Fibroblast of skin of abdomen (primary cell): ENCODE measurements around the gene LRRC25.
"Not testable (repeated sequence)": the region's sequence is repeated elsewhere in the genome, so short reads cannot be mapped to it uniquely, and the experiment has no call there.

Experiments used
- DNase-seq: peaks from one replicate; pipeline ENCODE4 v3.0.0-alpha.2; 2013

Gene LRRC25

DNA sequence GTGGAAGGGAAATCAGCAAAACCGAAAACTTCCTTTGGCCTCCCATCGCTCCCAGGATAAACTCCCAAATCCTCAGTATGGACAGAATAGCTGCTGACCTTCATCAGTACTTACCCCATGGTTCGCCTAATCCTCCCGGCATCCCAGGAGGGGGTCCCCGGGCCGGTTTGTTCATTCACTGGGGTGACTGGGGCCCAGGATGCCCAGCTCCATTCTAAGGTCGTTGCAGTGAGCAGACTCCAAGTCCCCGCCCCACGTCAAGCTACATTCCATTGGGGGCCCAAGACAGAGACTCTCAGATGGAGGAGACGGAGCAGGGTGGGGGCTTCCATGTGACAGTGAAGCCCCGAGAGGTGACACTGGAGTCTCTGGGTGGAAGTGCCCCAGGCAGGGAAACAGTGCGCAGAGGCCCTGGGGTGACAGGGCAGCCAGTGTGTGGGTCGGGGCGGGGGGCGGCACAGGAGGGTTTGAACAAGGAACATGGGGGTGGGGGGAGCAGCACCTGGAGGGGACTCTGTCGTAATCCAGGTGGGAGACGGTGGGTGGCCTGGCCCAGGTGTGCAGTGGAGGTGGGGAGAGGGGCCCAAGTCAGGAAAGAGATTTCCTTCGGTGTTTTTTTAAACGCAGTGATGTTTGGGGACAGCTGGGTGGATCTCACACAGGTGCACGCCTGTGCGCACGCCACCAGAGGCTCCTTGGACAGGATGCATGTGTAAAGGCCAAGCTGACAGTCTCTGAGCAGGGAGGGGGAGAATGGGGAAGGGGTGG is 26.9 kb upstream of the LRRC25 start:
- no peak for DNase-seq

DNA sequence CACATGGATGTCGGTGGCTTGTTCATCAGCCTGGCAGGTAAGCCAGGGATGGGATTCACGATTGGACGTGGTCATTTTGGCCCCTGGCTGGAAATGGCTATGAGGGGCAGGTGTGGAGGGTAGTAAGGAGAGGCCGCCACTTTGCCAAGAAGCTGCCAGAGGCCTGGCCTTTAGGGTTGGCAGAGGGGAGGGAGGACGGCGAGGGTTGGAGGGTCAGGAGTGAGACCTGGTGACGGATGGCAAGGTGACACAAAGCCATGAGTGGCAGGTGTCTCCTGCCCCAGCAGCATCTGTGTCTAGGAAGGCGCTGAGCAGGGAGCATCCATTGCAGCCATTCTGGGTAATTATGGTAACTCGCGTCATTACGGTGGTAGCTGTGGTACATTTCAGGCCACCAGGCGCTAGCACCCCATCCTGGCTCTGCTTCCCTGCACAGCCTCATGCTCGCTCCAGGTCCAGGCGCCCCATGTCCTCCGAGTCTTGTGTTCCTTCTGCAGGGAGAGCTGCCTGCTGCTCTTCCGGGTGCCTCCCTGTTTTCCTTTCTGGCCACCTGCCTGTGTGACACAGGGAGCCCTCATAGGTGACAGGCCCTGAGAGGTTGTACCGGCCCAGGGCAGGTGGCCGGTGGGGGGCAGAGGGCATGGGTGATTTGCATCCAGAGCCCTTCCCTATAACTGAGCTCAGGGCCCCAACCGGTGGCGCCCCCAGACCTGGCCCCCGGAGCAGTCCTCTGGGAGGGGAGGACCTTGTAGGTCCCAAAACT is 26.0 kb upstream of the LRRC25 start:
- DNase-seq = no peak

DNA sequence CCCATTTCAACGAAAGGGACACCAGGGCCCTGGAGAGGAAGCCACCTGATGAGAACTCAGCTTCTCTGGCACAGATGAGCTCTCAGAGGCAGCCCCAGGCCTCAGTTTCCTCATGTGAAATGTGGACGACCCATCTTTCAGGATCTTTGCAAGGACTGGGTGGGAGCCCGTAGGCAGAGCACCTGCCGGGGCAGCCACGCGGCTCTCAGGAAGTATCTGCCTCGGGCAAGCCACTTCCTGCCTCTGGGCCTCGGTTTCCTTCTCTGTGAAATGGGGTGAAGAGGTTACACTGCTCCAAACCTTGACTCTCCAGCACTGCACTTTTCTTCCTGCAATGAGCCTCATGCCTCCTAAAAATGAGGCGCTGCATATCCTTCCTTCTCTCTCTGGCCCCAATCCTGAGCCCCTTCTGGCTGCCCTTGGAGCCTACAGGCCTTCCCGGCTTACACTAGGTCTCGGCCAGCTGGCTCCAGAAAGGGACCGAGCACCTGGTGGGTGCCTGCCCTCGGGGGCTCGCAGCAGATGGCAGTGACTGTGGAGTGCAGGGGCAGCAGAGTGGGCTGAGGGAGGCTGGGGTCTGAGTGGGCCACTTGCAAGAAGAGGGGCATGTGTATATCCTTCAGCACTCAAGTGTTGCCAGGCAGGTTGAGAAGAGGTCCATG is 25.2 kb upstream of the LRRC25 start:
- DNase-seq = no peak

DNA sequence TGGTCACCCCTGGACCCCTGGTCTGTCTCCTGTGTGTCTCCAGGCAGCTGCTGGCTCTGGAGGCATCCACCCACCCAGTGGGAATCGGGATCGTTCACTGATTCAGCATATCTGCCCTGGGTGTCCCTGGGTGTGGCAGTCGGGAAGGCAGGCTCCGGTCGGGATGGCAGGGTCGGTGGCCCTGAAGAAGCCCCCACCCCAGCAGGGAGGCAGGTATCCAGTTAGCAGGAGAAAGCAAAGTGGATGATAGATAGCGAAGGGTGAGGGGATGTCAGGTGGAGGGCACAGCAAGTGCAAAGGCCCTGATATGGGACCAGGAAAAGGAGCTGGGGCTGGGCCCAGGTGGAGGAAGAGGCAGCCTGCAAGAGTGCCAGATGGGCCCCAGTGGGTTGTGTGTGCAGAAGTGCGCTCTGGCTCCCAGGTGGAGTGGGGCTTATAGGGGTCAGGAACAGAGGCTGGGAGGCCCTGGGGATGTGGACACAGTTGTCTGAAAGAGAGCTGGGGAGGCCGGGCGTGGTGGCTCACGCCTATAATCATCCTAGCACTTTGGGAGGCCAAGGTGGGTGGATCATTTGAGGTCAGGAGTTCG is 24.0 kb upstream of the LRRC25 start:
- DNase-seq = no peak

DNA sequence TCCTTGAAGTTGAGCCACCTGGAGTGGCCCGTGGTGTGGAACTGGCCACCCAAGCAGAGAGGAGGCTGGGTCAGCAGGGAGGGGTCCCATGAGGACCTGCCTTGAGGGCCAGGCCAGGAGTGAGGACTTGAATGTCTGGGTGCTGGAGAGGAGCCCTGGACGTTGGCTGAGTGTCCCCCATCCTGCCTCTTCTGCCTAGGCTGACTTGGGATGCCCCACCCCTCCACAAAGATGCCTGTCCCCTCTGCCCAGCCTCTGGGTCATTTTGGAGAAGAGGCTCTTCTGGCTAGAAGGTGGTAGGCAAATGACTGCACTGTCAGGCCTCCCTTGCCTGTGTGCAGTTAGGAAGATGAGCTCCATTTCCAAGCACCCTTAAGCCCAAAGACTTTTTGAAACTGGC is 23.5 kb upstream of the LRRC25 start:
- no peak for DNase-seq

DNA sequence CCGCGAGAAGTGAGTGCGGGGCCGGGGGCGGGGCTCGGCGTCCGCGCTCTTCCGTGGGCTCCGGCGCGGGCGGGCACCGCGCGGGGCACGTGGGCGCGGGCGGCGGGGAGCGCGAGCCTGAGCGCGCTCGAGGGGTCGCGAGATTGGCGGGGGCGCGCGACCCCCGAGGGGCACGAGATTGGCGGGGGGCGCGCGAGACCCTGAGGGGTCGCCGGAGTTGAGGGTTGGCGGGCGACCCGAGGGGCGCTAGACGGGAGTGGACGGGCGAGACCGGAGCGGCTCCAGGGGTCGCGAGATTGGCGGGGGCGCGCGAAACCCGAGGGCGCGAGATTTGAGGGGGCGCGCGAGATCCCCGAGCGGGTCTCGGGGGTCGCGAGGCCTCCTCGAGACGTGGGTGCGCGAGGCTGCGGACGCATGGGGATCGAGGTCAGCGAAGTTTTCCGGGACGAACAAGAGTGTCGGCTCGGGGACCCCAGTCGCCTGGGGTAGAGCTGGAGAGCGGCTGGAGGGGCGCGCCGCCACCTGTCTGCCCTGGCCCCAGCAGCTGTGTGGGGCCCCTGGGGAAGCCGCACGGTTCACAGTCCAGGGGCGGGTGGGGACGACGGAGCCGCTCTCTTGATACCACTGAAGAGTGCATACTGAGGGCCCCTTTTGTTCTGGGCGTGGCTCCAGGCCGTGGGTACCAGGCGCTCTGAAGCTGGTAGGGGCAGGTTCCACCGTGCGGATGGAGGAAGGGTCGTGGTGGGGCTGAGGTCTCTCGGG is 22.5 kb upstream of the LRRC25 start:
- DNase-seq = no peak

DNA sequence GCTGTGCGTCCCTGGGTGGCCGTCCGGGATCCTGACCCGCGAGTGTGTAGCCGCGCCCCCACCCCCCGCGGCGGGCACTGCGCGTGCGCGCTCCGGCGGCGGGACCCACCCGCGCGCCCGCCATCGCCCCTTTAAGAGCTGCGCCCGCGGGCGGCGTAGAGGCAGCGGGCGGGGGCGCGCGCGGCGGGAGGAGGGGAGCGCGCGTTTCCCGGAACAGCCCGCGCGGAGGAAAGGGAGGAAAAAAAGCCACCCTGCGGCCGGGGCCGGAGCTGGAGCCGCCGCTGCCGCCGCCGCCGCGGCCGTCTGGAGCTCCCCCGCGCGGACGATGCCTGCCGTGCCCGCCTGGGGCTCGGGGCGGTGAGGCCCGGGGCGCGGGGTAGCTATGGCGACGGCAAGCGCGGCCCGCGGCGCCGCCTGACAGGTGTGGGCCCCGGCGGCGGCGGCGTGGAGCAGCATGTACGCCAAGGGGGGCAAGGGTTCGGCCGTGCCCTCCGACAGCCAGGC is 21.8 kb upstream of the LRRC25 start, which contains the start of gene SSBP4:
SSBP4 (plus strand) TSS at position 204 of the 504 bp plus-strand sequence; CDS start at position 455, 251 bp downstream.
- peak; percentile 85 for DNase-seq

DNA sequence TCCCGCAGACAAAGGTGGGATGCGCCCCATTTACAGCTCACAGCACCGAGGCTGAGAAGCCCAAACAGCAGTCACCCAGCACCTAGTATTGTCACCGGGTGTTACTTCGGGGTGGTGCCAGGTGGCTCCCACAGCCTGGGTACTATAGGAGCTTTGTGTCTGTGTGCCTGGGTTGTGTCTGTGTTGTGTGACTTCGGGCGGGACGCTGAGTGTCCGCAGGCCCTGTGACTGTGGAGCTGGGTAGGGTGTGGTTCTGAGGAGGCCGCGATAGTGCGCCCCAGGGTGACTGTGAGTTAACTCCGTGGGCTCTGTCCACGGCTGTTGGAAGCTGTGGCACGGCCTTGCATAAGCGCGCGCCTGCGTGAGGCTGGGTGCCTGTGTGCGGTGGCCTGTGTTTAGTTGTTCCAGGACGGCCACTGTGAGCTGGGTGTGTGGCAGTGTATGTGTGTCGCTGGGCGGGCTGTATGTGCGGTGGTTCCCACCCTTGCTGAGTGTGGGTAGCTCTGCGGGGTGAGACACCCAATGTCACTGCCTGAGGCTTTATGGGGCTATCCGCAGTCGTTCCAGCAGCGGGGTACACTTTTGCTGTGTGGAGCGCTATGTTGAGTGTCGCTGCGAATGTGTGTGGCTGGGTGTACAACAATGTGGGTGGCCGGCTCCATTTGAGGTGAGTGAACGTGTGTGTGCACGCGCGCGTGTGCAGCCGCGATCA is 21.2 kb upstream of the LRRC25 start:
- no peak for DNase-seq

DNA sequence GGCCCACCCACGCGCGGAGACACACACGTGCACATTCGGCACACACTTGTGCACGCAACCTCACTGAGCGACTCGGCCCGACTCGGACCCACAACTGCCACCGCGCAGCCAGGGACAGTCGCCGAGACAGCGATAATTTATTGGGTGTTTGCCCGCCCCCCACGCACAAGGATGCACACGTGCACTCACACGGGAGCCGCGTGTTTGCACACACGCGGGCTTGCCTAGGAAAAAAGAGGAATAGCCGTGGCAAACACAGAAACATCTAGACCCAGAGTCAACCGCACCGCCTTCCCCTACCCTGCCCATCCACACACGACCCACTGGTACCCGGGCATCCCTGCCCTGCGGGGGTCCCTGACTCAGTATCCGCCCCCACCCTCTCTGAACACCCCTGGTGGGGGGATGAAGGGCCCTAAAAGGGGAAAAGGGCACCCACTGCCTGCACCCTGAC is 20.6 kb upstream of the LRRC25 start:
- no peak for DNase-seq

DNA sequence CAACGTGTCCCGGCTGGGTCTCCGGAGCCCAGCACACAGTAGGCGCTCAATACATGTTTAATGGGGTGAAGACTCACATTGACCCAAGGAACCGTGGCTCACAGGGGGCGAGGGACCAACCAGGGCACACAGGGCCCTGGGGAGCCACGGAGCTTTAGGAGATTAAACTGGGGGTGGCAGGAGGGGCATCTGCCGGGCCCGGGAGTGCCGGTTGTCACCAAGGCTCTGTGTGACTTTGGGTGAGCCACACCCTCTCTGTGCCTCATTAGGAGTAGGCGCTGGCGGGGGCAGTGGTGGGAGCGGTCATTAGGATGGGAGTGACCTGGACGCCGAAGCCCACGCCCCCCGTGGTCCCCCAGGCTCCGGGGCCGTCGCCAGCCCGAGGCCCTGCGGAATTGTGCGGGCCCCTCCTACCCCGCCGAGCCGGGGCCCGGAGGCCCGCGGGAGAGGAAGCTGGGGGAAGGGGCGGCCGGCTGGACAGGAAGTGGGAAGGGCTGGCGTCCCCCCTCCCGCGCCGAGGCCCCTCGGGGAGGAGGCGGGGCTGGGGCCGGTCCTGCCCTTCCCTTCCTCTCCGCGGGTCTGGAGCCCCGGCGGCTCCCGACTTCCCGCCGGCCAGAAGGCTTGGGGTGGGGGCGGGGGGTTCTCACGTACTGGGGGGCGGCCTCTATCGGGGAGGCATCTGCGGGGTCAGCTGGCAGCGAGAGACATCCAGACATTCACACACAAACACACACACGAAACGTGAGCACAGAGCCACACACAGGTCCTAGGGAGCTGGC is 20.0 kb upstream of the LRRC25 start:
- DNase-seq = peak; percentile 92

DNA sequence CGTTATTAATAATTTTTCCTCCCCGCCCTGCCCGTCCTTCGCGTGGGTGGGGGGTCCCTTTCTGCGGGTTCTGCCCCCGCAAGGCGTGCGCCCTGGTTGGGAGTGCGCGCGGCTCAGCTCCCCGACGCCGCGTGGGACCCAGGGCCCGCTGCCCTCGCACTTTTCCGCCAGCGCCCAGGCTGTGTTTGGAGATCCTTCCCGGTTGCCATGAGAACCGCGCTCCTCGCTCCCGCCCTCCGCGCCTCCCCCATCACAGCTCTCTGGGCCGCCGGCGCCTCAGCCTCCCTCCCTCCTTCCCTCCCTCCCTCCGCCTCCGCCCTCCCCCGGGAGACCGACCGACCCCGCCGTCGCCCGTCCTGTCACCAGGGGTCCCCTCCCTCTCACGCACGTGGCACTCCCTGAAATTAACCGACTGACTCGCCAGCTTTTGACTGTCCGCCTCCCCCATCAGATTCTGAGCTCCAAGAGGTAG is 19.4 kb upstream of the LRRC25 start:
- peak; percentile 88 for DNase-seq

DNA sequence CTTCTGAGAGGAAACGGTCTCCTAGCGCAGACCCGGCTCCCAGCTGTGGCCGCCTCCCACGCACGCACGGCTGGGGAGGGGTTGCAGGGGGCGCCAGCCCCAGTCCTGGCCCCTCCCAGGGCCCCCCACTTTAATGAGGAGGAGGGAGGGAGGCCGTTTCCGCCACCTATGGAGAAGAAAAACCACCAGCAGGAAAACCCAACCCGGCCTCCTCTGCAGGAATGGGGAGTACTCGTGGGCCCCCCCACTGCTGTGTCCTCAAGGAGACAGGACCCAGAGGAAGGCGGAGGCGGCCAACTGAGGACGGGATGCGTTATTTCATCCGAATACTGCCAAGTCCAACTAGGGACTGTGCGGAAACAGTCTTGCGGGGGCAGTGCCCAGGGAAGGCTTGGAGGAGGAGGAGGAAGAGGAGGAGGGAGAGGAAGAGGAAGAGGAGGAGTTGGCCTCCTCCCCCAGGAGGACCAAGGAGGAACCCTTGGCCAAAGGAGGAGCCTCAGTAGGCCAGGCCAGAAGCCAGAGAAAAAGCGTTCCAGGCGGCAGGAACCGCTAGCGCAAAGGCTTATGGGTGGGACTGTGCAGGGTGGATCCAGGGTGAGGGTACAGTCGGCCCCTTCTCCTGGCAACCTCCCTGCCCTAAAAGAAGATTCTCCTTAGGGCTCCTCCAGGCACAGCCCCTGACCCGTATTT is 17.9 kb upstream of the LRRC25 start:
- DNase-seq = peak; percentile 83

DNA sequence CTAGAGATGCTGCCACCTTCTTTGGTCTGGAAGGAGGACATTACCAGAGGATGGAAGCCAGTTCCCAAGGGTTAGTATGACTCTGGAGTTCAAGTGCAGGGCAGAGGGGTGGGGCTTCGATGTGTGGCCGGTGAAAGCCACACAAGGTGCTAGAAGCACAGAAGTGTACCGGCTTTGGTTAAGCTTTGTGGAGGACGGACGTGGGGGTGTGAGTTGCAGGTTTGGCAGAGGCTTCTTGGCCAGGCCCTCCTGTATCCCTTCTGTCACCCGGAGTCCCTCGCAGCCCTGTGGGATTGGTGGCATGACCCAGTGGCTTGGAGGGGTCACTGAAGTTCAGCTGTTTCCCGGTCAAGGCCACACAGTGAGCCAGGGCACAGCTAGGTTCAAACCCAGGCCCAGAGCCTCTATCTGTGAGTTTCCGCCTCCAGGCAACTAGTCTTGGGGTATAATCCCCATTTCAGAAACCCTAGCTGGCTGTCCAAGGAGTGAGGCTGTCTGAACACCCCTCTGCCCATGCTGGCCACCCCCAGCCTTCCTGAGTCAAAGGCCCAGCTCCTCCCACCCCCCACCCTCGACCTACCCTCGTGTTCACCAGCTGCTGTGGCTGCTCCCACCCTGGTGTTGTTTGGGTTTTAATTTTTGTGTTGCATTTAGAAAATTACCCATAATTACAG is 17.2 kb upstream of the LRRC25 start:
- no peak for DNase-seq

DNA sequence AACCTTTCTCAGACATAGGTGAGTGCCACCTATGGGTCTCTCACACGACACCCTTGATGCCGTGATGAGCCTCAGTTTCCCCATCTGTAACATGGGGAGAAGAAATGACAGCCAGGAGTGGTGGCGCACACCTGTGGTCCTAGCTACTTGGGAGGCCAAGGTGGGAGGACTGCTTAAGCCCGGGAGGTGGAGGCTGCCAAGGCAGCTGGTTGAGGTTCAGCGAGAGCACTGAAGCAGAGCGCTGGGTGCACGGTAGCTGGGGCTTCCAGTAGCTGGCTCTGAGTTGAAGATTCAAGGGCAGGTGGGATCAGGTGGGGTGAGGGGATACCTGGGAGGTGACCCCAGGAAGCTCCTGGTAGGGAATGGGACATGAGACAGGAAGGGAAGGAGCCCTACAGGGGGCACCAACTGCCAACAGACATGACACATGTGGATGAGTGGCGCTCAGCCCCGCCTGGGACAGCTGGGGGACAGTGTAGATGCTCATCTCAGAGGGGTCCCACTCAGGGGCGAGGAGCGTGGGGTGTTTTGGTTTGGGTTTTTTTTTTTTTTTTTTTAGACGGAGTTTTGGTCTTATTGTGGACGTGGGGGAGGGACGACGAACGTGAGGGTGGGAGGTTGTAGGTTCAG is 15.3 kb upstream of the LRRC25 start:
- no peak for DNase-seq

DNA sequence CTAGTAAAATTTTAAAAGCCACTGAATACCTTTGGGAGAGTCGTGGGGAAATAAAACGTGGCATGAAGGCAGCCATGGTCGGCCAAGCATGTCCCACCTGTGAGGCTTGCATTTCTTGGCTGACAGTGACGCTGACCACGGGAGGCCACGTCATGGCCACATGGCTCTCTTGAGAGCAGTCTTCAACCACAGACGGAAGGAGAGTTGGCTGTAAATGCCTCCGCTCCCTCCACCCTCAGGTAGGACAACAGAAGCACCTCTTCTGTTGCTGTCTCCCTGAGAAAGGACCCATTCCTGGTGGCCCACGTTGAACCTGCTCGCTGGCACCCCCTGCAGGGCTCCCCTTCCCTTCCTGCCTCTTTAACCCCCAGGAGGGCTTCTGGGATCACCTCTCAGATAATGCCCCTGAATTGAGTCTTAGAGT is 10.6 kb upstream of the LRRC25 start:
- no peak for DNase-seq

DNA sequence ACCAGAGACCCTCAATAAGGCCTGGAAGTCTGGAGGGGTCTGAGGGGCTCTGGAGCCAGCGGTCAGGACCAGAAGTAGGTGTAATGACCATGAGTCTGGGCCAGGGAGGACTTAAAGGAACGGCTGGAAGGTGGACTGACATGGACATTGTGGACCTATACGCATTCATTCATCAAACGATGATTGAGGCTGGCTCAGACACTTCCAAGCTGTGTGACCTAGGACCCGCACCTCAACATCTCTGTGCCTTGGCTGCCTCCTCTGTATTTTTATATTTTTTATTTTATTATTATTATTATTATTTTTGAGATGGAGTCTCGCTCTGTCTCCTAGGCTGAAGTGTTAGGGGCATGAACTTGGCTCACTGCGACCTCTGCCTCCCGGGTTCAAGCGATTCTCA is 9.3 kb upstream of the LRRC25 start:
- DNase-seq = no peak

DNA sequence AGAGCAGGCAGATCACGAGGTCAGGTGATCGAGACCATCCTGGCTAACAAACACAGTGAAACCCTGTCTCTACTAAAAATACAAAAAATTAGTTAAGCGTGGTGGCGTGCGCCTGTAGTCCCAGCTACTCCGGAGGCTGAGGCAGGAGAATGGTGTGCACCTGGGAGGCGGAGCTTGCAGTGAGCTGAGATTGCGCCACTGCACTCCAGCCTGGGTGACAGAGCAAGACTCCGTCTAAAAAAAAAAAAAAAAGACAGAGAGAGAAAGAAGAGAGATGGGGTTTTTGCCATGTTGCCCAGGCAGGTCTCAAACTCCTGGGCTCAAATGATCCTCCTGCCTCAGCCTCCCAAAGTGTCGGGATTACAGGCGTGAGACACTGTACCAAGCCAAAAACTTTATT is 8.3 kb upstream of the LRRC25 start:
- DNase-seq = not testable (repeated sequence)

DNA sequence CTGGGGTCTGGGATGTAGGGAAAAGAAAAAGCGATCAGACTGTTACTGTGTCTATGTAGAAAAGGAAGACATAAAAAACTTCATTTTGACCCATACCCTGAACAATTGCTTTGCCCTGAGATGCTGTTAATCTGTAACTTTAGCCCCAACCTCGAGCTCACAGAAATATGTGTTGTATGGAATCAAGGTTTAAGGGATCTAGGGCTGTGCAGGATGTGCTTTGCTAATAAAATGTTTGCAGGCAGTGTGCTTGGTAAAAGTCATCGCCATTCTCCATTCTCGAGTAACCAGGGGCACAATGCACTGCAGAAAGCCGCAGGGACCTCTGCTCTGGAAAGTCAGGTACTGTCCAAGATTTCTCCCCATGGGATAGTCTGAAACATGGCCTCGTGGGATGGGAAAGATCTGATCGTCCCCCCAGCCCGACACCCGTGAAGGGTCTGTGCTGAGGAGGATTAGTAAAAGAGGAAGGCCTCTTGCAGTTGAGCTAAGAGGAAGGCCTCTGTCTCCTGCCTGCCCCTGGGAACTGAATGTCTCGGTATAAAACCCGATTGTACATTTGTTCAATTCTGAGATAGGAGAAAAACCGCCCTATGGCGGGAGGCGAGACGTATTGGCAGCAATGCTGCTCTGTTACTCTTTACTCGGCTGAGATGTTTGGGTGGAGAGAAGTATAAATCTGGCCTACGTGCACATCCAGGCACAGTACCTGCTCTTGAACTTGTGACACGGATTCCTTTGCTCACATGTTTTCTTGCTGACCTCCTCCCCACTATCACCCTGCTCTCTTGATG is 5.2 kb upstream of the LRRC25 start:
- DNase-seq = not testable (repeated sequence)
